Stomach smooth muscle (tissue), 2 donors: ENCODE results near the gene RP9.
"Not testable (repeated sequence)": the region's sequence is repeated elsewhere in the genome, so short reads cannot be mapped to it uniquely, and the experiment has no call there.

Experiments used
- H3K27ac ChIP-seq: one replicate; pipeline ENCODE4 v1.7.0; 2013; ENCODE audit warnings: mild to moderate bottlenecking, low read length, inconsistent platforms
- H3K27me3 ChIP-seq, 2 donors: one replicate each; pipeline ENCODE4 v1.7.0; 2013; ENCODE audit warnings: low read length in 2 of 2; ENCODE audit not compliant: insufficient read depth in 2 of 2, control insufficient read depth in 1 of 2
- H3K36me3 ChIP-seq, 2 donors: one replicate each; pipeline ENCODE4 v1.7.0; 2013; ENCODE audit warnings: low read length in 2 of 2; ENCODE audit not compliant: control insufficient read depth in 2 of 2, insufficient read depth in 2 of 2
- H3K4me1 ChIP-seq: one replicate; pipeline ENCODE4 v1.7.0; 2013; ENCODE audit warnings: low read length; ENCODE audit not compliant: control insufficient read depth, insufficient read depth
- H3K4me3 ChIP-seq, 2 donors: one replicate each; pipeline ENCODE4 v1.7.0; 2013; ENCODE audit warnings: low read length in 2 of 2
- H3K9ac ChIP-seq, 2 donors: one replicate each; pipeline ENCODE4 v1.7.0; 2013; ENCODE audit warnings: low read length in 2 of 2, mild to moderate bottlenecking in 1 of 2
- H3K9me3 ChIP-seq, 2 donors: one replicate each; pipeline ENCODE4 v1.7.0; 2013; ENCODE audit warnings: low read length in 2 of 2; ENCODE audit not compliant: control insufficient read depth in 2 of 2
- donor health status: healthy.
- donor health status: Pancreatic carcinoma.

The RP9 gene

DNA sequence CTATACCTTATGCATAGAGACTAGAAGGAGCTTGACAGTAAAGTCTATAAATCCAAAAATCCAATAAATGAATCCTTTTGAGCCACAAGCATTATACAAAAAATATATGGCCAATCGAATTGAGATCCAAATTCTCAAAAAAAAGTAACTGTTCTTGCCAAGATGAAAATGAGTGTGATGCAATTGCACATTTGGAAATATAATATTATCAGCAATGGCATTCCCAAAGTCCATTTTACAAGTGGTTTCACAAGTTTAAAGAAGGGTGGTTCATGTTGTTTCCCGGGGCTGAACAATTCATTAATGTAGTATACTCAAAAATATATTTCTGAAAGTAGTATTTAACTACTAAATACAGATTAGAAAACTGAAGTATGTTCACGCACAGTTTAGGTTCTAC, 7.3 kb downstream of the RP9 start:
- no peak overlapping the region for H3K9ac ChIP-seq
- no peaks in the 10 kb centered on the region for H3K9me3 ChIP-seq
- H3K27me3 ChIP-seq = no peaks in the 10 kb centered on the region
- H3K36me3 ChIP-seq = peaks cover 30 to 39% of the 10 kb centered on the region in 2 donors
- H3K4me1 ChIP-seq = peaks cover 5% of the 10 kb centered on the region
- no peak overlapping the region for H3K4me3 ChIP-seq
- H3K27ac ChIP-seq = no peak overlapping the region

DNA sequence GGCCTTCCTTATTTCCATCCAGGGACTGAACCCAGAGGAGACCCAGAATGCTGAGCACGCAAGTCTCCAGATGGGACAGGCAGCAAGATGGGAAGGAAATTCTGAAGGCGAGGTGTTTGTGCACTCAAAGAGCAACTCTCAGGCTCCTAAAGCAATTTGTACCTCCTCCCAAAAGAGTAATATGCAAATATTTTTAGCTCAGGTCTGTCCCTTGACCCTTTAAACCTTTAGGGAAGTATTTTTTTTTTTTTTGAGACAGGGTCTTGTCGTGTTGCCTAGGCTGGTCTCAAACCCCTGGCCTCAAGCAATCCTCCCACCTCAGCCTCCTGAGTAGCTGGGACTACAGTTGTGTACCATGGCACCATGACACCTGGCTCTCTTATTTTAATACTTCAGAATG, 8.4 kb downstream of the RP9 start:
- Histone ChIP-seq H3K4me3 (no peak overlapping the region), H3K9me3 (no peaks in the 10 kb centered on the region), H3K27me3 (no peaks in the 10 kb centered on the region), H3K36me3 (peaks cover 37 to 49% of the 10 kb centered on the region in 2 donors), H3K27ac (no peak overlapping the region), H3K9ac (no peak overlapping the region), H3K4me1 (no peaks in the 10 kb centered on the region)

DNA sequence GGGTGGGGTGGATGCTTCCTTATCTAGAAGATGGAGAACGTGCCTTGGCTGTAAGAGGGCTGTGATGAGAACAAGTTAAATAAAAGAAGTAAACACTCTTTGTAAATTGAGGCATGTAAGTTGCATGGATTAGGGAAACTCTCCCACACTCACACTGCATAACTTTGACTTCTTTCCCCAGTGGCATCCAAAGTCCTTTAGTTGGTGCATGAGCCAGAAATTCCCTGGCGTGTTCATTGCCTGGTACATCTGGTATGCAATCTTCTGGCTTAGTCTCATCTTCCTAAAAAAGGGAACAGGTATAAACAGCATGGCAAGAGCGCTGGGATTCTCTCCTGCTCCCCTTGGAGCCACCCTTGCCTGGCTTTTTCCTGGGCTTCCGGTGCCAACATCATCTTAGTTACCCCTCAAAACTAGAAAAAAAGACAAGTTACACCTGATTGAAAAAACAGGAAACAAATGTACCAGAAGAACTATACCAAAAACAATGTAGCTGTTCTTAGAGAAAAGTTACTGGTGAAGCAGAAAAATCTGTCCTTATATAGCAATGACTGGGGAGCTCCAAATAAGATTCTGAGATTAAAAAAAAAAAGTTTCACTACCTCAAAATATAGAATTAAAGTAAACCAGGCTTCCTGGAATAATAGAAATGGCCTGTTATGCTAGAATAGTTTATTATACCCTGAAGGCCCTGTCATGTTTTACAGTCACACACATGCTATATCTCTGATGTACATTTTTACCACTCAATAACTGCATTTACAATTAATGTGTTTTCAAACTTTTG, 9.9 kb downstream of the RP9 start:
- Histone ChIP-seq H3K9me3 (no peaks in the 10 kb centered on the region), H3K9ac (no peak overlapping the region), H3K4me3 (no peak overlapping the region), H3K36me3 (peaks cover 43 to 52% of the 10 kb centered on the region in 2 donors), H3K27ac (no peak overlapping the region), H3K4me1 (no peaks in the 10 kb centered on the region), H3K27me3 (no peaks in the 10 kb centered on the region)

DNA sequence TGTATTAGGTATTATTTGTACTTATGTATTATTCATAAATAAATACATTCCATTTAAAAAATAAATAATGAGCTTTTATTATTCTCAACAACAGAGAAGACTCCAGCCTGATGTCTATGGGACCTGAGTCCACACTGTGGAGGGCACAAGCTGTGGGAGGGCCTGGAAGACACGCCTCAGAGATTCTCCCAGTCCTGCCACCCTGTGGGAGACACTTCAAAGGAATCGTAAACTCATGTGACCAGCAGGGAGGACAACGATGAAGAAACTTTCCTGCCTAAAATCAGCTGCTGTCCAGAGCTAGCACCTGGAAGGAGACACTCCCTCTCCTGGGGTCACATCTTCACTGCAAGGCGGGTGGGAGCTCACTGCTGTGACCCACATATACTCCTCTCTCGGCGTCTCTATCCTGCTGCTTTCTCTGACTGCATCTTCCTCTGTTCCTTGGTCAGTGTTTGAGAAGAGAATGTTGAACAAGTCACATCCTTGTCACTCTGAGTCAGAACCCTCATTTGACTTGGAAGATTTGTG, 14.4 kb downstream of the RP9 start:
- not testable (repeated sequence) for H3K4me3 ChIP-seq, H3K27ac ChIP-seq, H3K9ac ChIP-seq, H3K4me1 ChIP-seq, H3K9me3 ChIP-seq, H3K27me3 ChIP-seq
- peaks cover 23 to 42% of the 10 kb centered on the region in 2 donors for H3K36me3 ChIP-seq

DNA sequence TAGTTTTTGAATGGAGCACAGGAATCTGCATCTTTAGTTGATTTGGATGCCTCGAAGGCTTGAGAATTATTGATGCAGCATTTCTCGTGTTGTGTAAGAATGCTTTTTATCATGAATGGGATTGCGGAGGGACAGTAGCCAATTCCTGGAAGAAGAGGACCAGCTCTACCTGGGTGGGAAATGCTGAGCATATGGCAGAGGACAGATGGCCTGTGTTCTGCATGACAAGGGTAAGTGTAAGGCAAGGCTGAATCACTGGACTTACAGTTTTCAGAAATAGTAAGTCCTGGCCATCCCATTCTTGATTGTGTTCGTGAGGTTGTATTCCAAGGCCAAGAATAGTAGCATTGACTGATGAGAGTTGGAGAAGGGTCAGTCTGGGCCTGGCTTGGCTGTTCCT, 15.9 kb downstream of the RP9 start:
- no peak overlapping the region for H3K4me3 ChIP-seq
- H3K36me3 ChIP-seq = peaks cover 17 to 32% of the 10 kb centered on the region in 2 donors
- H3K27ac ChIP-seq = no peak overlapping the region
- H3K9me3 ChIP-seq = no peaks in the 10 kb centered on the region
- H3K27me3 ChIP-seq = no peaks in the 10 kb centered on the region
- no peaks in the 10 kb centered on the region for H3K4me1 ChIP-seq
- no peak overlapping the region for H3K9ac ChIP-seq

DNA sequence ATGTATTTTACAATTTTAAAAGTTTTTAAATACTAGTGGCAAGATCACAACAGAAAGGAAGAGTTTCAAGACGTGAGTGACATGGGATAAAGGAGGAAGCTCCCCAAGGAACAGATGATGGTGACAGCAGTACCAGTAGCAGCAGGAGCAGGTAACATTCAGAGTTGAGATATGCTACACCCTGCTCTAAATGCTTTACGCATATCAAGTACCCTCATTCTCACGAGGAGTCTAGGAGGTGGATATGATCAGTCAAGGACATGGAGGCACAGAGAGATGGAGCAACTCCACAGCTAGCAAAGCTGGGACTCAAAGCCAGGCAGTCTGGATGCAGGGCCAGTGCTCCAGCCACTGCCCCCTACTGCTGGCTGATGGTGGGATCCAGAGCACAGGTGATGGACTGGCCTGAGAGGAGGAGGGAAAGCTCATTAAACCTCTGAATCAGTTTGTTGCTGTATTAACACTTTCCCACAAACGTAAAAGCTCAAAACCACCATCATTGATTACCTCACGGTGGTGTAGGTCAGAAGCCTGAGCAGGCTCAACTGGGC, 17.5 kb downstream of the RP9 start:
- Histone ChIP-seq H3K4me1 (no peaks in the 10 kb centered on the region), H3K27me3 (no peaks in the 10 kb centered on the region), H3K9ac (no peak overlapping the region), H3K9me3 (no peaks in the 10 kb centered on the region), H3K4me3 (no peak overlapping the region), H3K36me3 (peaks cover 13 to 23% of the 10 kb centered on the region in 2 donors), H3K27ac (no peak overlapping the region)

DNA sequence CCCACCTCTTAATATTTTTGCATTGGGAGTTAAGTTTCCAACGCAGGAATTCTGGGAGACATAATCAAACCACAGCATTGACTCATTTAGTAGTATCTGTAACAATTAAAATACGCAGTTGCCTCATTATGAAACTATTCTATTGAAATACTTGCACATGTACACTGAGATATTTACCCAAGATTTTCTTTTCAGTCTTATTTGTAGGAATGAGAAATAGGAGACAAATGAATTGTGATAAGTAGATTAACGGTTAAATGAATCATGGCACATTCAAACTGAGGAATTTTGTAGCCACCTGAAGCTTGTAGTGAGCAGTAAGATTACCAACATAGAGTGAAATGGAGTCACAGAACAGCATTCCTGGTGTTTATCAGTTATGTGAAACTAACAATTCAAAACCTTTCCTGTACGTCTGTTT, 18.1 kb downstream of the RP9 start:
- H3K36me3 ChIP-seq = peaks cover 9 to 17% of the 10 kb centered on the region in 2 donors

DNA sequence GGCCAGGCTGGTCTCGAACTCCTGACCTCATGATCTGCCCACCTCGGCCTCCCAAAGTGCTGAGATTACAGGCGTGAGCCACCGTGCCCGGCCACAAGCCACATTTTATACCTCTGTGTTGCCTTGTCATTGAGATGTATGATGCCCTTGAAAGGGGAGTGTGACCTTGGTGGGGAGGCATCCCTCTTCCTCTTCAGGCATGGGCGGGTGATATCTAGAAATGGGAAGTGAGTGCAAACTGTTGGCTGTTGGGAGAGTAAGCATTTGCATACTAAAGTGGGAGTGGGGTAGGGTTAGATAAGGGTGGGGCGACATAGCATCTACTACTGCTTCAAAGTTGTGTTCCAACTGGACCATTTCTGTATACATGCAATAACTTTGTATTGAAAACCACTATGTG, 20.1 kb downstream of the RP9 start:
- Histone ChIP-seq H3K9ac (no peak overlapping the region), H3K27me3 (no peaks in the 10 kb centered on the region), H3K4me3 (no peak overlapping the region), H3K36me3 (peaks cover 0 to 8% of the 10 kb centered on the region in 2 donors), H3K9me3 (no peaks in the 10 kb centered on the region), H3K27ac (no peak overlapping the region), H3K4me1 (no peaks in the 10 kb centered on the region)

More for the DNA sequence above, 18.1 kb downstream of the RP9 start:
- Histone ChIP-seq H3K9ac (no peak overlapping the region), H3K4me3 (no peak overlapping the region), H3K27ac (no peak overlapping the region), H3K27me3 (no peaks in the 10 kb centered on the region), H3K9me3 (no peaks in the 10 kb centered on the region), H3K4me1 (no peaks in the 10 kb centered on the region)

DNA sequence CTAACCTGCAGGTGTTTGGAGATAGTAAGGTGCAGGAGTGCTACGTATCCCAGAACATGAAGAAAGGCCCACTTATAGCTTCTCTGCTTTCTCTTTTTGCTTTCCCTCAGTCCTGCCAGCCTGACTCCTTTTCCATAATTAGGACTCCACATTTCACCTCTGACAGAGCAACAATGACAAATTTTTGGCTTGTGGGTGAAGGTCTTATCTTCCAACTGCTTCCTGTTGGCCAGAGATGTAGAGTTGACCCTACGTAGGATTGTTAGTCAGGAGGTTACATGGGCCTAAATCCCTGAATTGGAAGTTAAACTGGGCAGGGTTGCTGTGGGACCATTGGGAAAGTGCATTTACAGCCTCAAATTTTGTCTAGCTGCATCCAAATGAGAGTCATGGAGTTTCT, 21.3 kb downstream of the RP9 start:
- H3K9me3 ChIP-seq = no peaks in the 10 kb centered on the region
- no peak overlapping the region for H3K4me3 ChIP-seq
- no peaks in the 10 kb centered on the region for H3K36me3 ChIP-seq
- H3K27ac ChIP-seq = no peak overlapping the region
- no peaks in the 10 kb centered on the region for H3K27me3 ChIP-seq
- no peaks in the 10 kb centered on the region for H3K4me1 ChIP-seq
- H3K9ac ChIP-seq = no peak overlapping the region

DNA sequence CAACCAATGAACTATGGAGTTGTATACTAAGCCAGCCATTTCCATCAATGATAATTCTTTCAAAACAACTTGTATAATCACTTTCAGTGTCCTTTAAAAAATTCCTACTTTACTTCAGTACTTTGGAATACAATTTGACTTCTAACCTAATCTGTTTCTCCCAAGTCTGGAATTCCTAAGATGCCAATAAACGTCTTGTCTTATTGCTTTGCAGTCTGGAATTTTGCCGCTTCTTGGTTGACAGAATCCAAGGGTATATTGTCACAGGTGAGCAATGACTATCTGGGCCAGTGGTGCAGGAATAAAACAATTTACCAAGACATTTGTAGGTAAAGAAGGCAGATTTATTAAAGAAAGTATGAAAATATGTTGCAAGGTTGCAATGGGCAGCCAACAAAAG, 21.8 kb downstream of the RP9 start:
- Histone ChIP-seq H3K4me3 (no peak overlapping the region), H3K27me3 (no peaks in the 10 kb centered on the region), H3K9ac (no peak overlapping the region), H3K27ac (no peak overlapping the region), H3K9me3 (no peaks in the 10 kb centered on the region), H3K4me1 (no peaks in the 10 kb centered on the region), H3K36me3 (no peaks in the 10 kb centered on the region)
